Stomach (tissue), 4 donors: Measurements from ENCODE around the gene CHSY3.
"Not testable (repeated sequence)": the region's sequence is repeated elsewhere in the genome, so short reads cannot be mapped to it uniquely, and the experiment has no call there.

Experiments used
- EP300 ChIP-seq: sonication (generic); formaldehyde crosslinking; IDR thresholded peaks from one replicate; pipeline ENCODE4 v1.6.1; 2017; ENCODE audit warnings: antibody characterized with exemption
- POLR2A ChIP-seq, 4 donors: fragments of 450-650 bp; IDR thresholded peaks; one replicate each; pipeline ENCODE4 v1.6.1; 2016; ENCODE audit warnings: antibody characterized with exemption in 4 of 4, control low read depth in 2 of 4, mild to moderate bottlenecking in 1 of 4, moderate library complexity in 1 of 4
- TF ChIP-seq, protein P1 (sequence below), 7 experiments: fragments of 450-650 bp in 4 of 7; fragments of 200-600 bp in 3 of 7; sonication (generic) in 3 of 7; IDR thresholded peaks; one replicate each; pipeline ENCODE4 v1.5.1; 2016 to 2019; ENCODE audit warnings: antibody characterized with exemption in 7 of 7, control low read depth in 2 of 7, mild to moderate bottlenecking in 1 of 7

- TF ChIP-seq, protein P1, sequence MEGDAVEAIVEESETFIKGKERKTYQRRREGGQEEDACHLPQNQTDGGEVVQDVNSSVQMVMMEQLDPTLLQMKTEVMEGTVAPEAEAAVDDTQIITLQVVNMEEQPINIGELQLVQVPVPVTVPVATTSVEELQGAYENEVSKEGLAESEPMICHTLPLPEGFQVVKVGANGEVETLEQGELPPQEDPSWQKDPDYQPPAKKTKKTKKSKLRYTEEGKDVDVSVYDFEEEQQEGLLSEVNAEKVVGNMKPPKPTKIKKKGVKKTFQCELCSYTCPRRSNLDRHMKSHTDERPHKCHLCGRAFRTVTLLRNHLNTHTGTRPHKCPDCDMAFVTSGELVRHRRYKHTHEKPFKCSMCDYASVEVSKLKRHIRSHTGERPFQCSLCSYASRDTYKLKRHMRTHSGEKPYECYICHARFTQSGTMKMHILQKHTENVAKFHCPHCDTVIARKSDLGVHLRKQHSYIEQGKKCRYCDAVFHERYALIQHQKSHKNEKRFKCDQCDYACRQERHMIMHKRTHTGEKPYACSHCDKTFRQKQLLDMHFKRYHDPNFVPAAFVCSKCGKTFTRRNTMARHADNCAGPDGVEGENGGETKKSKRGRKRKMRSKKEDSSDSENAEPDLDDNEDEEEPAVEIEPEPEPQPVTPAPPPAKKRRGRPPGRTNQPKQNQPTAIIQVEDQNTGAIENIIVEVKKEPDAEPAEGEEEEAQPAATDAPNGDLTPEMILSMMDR (IDR thresholded peaks at IDR 0.05) = not testable (repeated sequence)
- TF ChIP-seq POLR2A (IDR thresholded peaks at IDR 0.05); EP300: not testable (repeated sequence)
Measured at GRCh38 chr5:130226556-130226955, 322.3 kb downstream of the CHSY3 start.
